ENCODE results near the gene SFT2D3. TPM values are rescaled to one million over a fixed set of nuclear protein-coding genes. Genes with fewer than 3 reads are reported as not detected.

The SFT2D3 gene
- total RNA-seq, 1 donor from 2014 or later: 2.9 TPM

GRCh38 chr2:127662937-127663565, 38.2 kb upstream of the SFT2D3 start:
- Histone ChIP-seq H3K27me3 (ENCODE audit: low read depth) (peaks cover 7% of the 10 kb centered on the region), H3K9me3 (replicated peaks) (peaks cover 2% of the 10 kb centered on the region), H3K4me1 (peaks cover 97% of the 10 kb centered on the region), H3K27ac (replicated peaks) (peak overlapping the region; percentile 99), H3K4me3 (peak overlapping the region; percentile 62), H3K36me3 (peaks cover 18% of the 10 kb centered on the region)
- TF ChIP-seq, protein P1, sequence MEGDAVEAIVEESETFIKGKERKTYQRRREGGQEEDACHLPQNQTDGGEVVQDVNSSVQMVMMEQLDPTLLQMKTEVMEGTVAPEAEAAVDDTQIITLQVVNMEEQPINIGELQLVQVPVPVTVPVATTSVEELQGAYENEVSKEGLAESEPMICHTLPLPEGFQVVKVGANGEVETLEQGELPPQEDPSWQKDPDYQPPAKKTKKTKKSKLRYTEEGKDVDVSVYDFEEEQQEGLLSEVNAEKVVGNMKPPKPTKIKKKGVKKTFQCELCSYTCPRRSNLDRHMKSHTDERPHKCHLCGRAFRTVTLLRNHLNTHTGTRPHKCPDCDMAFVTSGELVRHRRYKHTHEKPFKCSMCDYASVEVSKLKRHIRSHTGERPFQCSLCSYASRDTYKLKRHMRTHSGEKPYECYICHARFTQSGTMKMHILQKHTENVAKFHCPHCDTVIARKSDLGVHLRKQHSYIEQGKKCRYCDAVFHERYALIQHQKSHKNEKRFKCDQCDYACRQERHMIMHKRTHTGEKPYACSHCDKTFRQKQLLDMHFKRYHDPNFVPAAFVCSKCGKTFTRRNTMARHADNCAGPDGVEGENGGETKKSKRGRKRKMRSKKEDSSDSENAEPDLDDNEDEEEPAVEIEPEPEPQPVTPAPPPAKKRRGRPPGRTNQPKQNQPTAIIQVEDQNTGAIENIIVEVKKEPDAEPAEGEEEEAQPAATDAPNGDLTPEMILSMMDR (IDR thresholded peaks at IDR 0.05; ENCODE audit: borderline replicate concordance): no peak
- DNase-seq: no peak
- intact Hi-C loops (cut with micrococcal nuclease): no loop called here

- peak overlapping the region; percentile 62 for H3K4me3 ChIP-seq
- H3K27ac ChIP-seq (replicated peaks): peak overlapping the region; percentile 99
- intact Hi-C loops (cut with micrococcal nuclease): no loop called here
- H3K27me3 ChIP-seq (ENCODE audit: low read depth): peaks cover 7% of the 10 kb centered on the region
- H3K9me3 ChIP-seq (replicated peaks): peaks cover 3% of the 10 kb centered on the region
- DNase-seq: no peak
- H3K4me1 ChIP-seq: peaks cover 97% of the 10 kb centered on the region
- peaks cover 12% of the 10 kb centered on the region for H3K36me3 ChIP-seq
- TF ChIP-seq, protein P1 (IDR thresholded peaks at IDR 0.05; ENCODE audit: borderline replicate concordance): no peak
These were observed 37.7 kb upstream of the SFT2D3 start for GRCh38 chr2:127663566-127664064.

- peak overlapping the region; percentile 99 for H3K27ac ChIP-seq (replicated peaks)
- peak; percentile 59 for DNase-seq
- peaks cover 7% of the 10 kb centered on the region for H3K27me3 ChIP-seq (ENCODE audit: low read depth)
- H3K4me3 ChIP-seq: peak overlapping the region; percentile 62
- TF ChIP-seq, protein P1 (IDR thresholded peaks at IDR 0.05; ENCODE audit: borderline replicate concordance): no peak
- peaks cover 3% of the 10 kb centered on the region for H3K9me3 ChIP-seq (replicated peaks)
- peaks cover 97% of the 10 kb centered on the region for H3K4me1 ChIP-seq
- peaks cover 8% of the 10 kb centered on the region for H3K36me3 ChIP-seq
- intact Hi-C loops (cut with micrococcal nuclease): no loop called here
These were observed 37.0 kb upstream of the SFT2D3 start for GRCh38 chr2:127664065-127664894.

GRCh38 chr2:127664895-127665225, 36.4 kb upstream of the SFT2D3 start:
- peaks cover 7% of the 10 kb centered on the region for H3K27me3 ChIP-seq (ENCODE audit: low read depth)
- peak overlapping the region; percentile 62 for H3K4me3 ChIP-seq
- peaks cover 3% of the 10 kb centered on the region for H3K9me3 ChIP-seq (replicated peaks)
- peaks cover 11% of the 10 kb centered on the region for H3K36me3 ChIP-seq
- no peak for DNase-seq
- H3K27ac ChIP-seq (replicated peaks): peak overlapping the region; percentile 99
- intact Hi-C loops (cut with micrococcal nuclease): no loop called here
- H3K4me1 ChIP-seq: peaks cover 97% of the 10 kb centered on the region
- TF ChIP-seq, protein P1 (IDR thresholded peaks at IDR 0.05; ENCODE audit: borderline replicate concordance): no peak

DNA sequence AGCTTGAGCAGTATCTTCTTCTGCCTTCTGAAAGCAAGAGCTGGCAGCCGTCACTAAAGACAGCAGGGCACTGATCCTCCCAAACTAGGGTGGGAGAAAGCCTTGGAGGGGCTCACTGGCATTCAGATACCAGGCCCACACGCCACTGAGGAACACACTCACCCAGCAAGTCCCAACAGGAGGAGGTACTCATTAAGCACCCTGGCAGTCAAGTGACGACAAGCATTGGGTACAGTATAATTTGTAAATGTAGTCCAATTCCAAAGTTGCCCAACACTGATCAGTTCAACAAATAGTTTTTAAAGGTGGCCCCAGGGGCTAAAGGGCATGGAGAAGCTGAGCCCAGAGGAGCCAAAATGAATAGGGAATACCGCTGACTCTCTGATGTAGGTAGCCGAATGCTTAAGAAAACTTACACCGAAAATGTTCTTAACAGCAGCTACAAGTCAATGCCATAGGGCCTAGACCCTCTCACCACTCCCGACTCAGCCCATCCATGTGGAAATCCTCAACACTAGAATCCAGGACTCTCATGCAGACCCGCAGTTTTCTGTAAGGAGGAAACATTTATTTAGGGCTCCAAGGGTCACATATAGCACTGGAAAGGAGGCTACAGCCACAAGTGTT, 35.9 kb upstream of the SFT2D3 start:
- Histone ChIP-seq H3K9me3 (replicated peaks) (peaks cover 3% of the 10 kb centered on the region), H3K4me1 (peaks cover 97% of the 10 kb centered on the region), H3K36me3 (peaks cover 15% of the 10 kb centered on the region), H3K4me3 (peak overlapping the region; percentile 62), H3K27me3 (ENCODE audit: low read depth) (peaks cover 7% of the 10 kb centered on the region), H3K27ac (replicated peaks) (peak overlapping the region; percentile 99)
- TF ChIP-seq, protein P1 (IDR thresholded peaks at IDR 0.05; ENCODE audit: borderline replicate concordance): no peak
- intact Hi-C loops (cut with micrococcal nuclease): no loop called here
- no peak for DNase-seq
